ENCODE data around the gene SPINK5.

GRCh38 chr5:148140846-148141245, 77.1 kb downstream of the SPINK5 start:
- TF ChIP-seq CTCF (IDR thresholded peaks at IDR 0.05) (no peak), POLR2A (IDR thresholded peaks at IDR 0.05) (no peak)

Data from testis (tissue), 2 donors.